SK-N-SH (cell line): Measurements from ENCODE around the gene SND1. TPM values are rescaled to one million over a fixed set of nuclear protein-coding genes. Genes with fewer than 3 reads are reported as not detected.

Experiments used
- CTCF ChIA-PET: fragments of 300-600, 350-600 bp; formaldehyde crosslinking; extraction: SDS; loops from one replicate; lab custom pipeline; 2021; lab: Yijun Ruan, JAX
- POLR2A ChIA-PET: fragments of 350-600 bp; sonication (Branson Sonifier 250); formaldehyde crosslinking; extraction: SDS; loops from one replicate; lab custom pipeline; 2020; ENCODE audit warnings: antibody characterized with exemption, inconsistent platforms; lab: Yijun Ruan, JAX
- DNase-seq: peaks from one replicate; pipeline ENCODE4 v3.0.0; 2012
- H2AFZ ChIP-seq: fragments of 200-600 bp; sonication (generic); 2 replicates; pipeline ENCODE4 v1.8.1; 2016; ENCODE audit warnings: antibody characterized with exemption, mild to moderate bottlenecking, low read depth
- H3F3A ChIP-seq: fragments of 200-600 bp; sonication (generic); replicated peaks from 2 replicates; pipeline ENCODE3; 2016; ENCODE audit warnings: antibody characterized with exemption, mild to moderate bottlenecking; ENCODE audit not compliant: insufficient read depth
- H3K27ac ChIP-seq, 2 experiments: fragments of 200-500 bp in 1 of 2; fragments of 200-600 bp in 1 of 2; sonication (Bioruptor generic) in 1 of 2; sonication (generic), shearing (Covaris generic) in 1 of 2; 2 replicates each; pipeline versions ENCODE4 v1.5.1 to v1.6.1; 2014 to 2016; ENCODE audit warnings: low read depth in 2 of 2, inconsistent platforms in 1 of 2, low read length in 1 of 2, mild to moderate bottlenecking in 1 of 2, mixed read lengths in 1 of 2
- H3K27me3 ChIP-seq: fragments of 200-600 bp; sonication (generic), shearing (Covaris generic); 2 replicates; pipeline ENCODE4 v1.6.1; 2016; ENCODE audit warnings: mixed run types; ENCODE audit not compliant: insufficient read depth
- H3K36me3 ChIP-seq, 2 experiments: fragments of 200-500 bp in 1 of 2; fragments of 200-600 bp in 1 of 2; sonication (Bioruptor generic) in 1 of 2; sonication (generic) in 1 of 2; replicated peaks in 1 of 2; 2 replicates each; pipeline versions ENCODE3 to v1.5.1; 2014 to 2016; ENCODE audit warnings: low read length in 1 of 2, mild to moderate bottlenecking in 1 of 2; ENCODE audit not compliant: insufficient read depth in 2 of 2, control insufficient read depth in 1 of 2
- H3K4me1 ChIP-seq, 2 experiments: fragments of 200-500 bp in 1 of 2; fragments of 200-600 bp in 1 of 2; sonication (Bioruptor generic) in 1 of 2; sonication (generic), shearing (Covaris generic) in 1 of 2; 2 replicates each; pipeline versions ENCODE4 v1.5.1 to v1.6.1; 2014 to 2016; ENCODE audit warnings: low read depth in 1 of 2, low read length in 1 of 2, mixed run types in 1 of 2; ENCODE audit not compliant: insufficient read depth in 2 of 2, control insufficient read depth in 1 of 2
- H3K4me2 ChIP-seq: fragments of 200-600 bp; sonication (generic), shearing (Covaris generic); 2 replicates; pipeline ENCODE4 v1.6.1; 2017; ENCODE audit warnings: mixed run types
- H3K4me3 ChIP-seq, 2 experiments: fragments of 200-500 bp in 1 of 2; fragments of 200-600 bp in 1 of 2; sonication (Bioruptor generic) in 1 of 2; sonication (generic), shearing (Covaris generic) in 1 of 2; 2 replicates each; pipeline versions ENCODE4 v1.5.1 to v1.8.1; 2014 to 2016; ENCODE audit warnings: low read depth in 2 of 2, inconsistent platforms in 1 of 2, low read length in 1 of 2, mild to moderate bottlenecking in 1 of 2, mixed read lengths in 1 of 2, moderate library complexity in 1 of 2
- H3K79me2 ChIP-seq: fragments of 200-600 bp; sonication (generic); 2 replicates; pipeline ENCODE4 v1.8.1; 2017; ENCODE audit warnings: mild to moderate bottlenecking; ENCODE audit not compliant: insufficient read depth
- H3K9ac ChIP-seq: fragments of 200-600 bp; sonication (generic); 2 replicates; pipeline ENCODE4 v1.6.1; 2017; ENCODE audit warnings: mixed run types
- H3K9me2 ChIP-seq: fragments of 200-600 bp; sonication (generic); 2 replicates; pipeline ENCODE4 v1.6.1; 2017; ENCODE audit warnings: mixed run types
- H3K9me3 ChIP-seq: fragments of 200-600 bp; sonication (generic); 2 replicates; pipeline ENCODE4 v1.6.1; 2017; ENCODE audit warnings: mixed run types, mild to moderate bottlenecking, moderate library complexity
- H4K20me1 ChIP-seq: fragments of 200-600 bp; sonication (generic); 2 replicates; pipeline ENCODE4 v1.6.1; 2017; ENCODE audit warnings: mild to moderate bottlenecking, mixed run types; ENCODE audit not compliant: insufficient read depth
- ELF1 ChIP-seq: IDR thresholded peaks from 2 replicates; pipeline ENCODE4 v1.4.0; 2012
- EP300 ChIP-seq, 2 experiments: IDR thresholded peaks; 2 replicates each; pipeline versions ENCODE4 v1.4.0 to v1.6.1; 2012; ENCODE audit warnings: borderline replicate concordance in 1 of 2, low read depth in 1 of 2, low read length in 1 of 2
- FOXJ3 ChIP-seq: sonication (generic); formaldehyde crosslinking; IDR thresholded peaks from 2 replicates; pipeline ENCODE4 v1.5.1; 2020; ENCODE audit warnings: mild to moderate bottlenecking, missing genetic modification reagents
- GABPA ChIP-seq: IDR thresholded peaks from 2 replicates; pipeline ENCODE4 v1.4.0; 2012; ENCODE audit warnings: low read depth, mild to moderate bottlenecking
- IRF3 ChIP-seq: fragments of 150-350 bp; IDR thresholded peaks from 2 replicates; pipeline ENCODE4 v1.6.1; 2016; ENCODE audit warnings: mild to moderate bottlenecking, low read depth, low read length
- MAX ChIP-seq: IDR thresholded peaks from 2 replicates; pipeline ENCODE4 v1.4.0; 2012; ENCODE audit warnings: low read depth
- MXI1 ChIP-seq: IDR thresholded peaks from 2 replicates; pipeline ENCODE4 v1.6.1; 2012; ENCODE audit warnings: mild to moderate bottlenecking, low read depth, low read length, improper control_type of control experiment
- POLR2AphosphoS5 ChIP-seq: IDR thresholded peaks from 2 replicates; pipeline ENCODE4 v1.6.1; 2012; ENCODE audit warnings: low read depth, low read length
- REST ChIP-seq: IDR thresholded peaks from 2 replicates; pipeline ENCODE4 v1.6.1; 2012; ENCODE audit warnings: mild to moderate bottlenecking, low read depth, low read length, moderate library complexity
- RFX5 ChIP-seq: IDR thresholded peaks from 2 replicates; pipeline ENCODE4 v1.6.1; 2012; ENCODE audit warnings: mild to moderate bottlenecking, improper control_type of control experiment, low read length
- TCF12 ChIP-seq: IDR thresholded peaks from 2 replicates; pipeline ENCODE4 v1.4.0; 2012
- WGBS: methylation state at CpG from one replicate; pipeline ENCODE4 v1.1.6; 2017; ENCODE audit warnings: low lambda C conversion rate; 5-methylcytosine and 5-hydroxymethylcytosine counted together
- polyA plus RNA-seq, 3 experiments: library from polyadenylated mRNA; depleted of rRNA; stranded (reverse); fragments of >200 nt; gene quantifications; 2 replicates each; pipeline ENCODE4 v1.2.3, GENCODE V29; 2012
- TF ChIP-seq, protein P1 (sequence below): IDR thresholded peaks from 2 replicates; pipeline ENCODE4 v1.4.0; 2012; ENCODE audit warnings: low read depth, borderline replicate concordance
- TF ChIP-seq, protein P2 (sequence below): fragments of 150-350 bp; IDR thresholded peaks from 2 replicates; pipeline ENCODE4 v1.6.1; 2017; ENCODE audit warnings: antibody characterized with exemption, low read length, low read depth, borderline replicate concordance

The SND1 gene
- polyA plus RNA-seq, 1 of the 3 experiments (the other 2 are of a cell fraction) = 165 TPM

- H3K4me3 ChIP-seq = no peak overlapping the region
- CTCF ChIA-PET = interaction anchor here (1.2 to 1.7 kb wide), 6 partner anchors 8 to 53 kb away, joined by 3 to 13 read pairs (median 4); no protein-coding TSS in a partner anchor
- POLR2A ChIA-PET = no interaction called here
- no peak overlapping the region for H2AFZ ChIP-seq
- H3K36me3 ChIP-seq = peaks cover 35 to 54% of the 10 kb centered on the region in 2 experiments
- H3K27me3 ChIP-seq = no peaks in the 10 kb centered on the region
- H3K79me2 ChIP-seq = peaks cover 64% of the 10 kb centered on the region
- H3F3A ChIP-seq = no peaks in the 10 kb centered on the region
- H3K9me2 ChIP-seq = no peaks in the 10 kb centered on the region
- no peak overlapping the region for H3K4me2 ChIP-seq
- no peak overlapping the region for H3K27ac ChIP-seq
- no peak overlapping the region for H3K9ac ChIP-seq
- no peak for TF ChIP-seq TCF12
- TF ChIP-seq RFX5 = no peak
- TF ChIP-seq, protein P1, sequence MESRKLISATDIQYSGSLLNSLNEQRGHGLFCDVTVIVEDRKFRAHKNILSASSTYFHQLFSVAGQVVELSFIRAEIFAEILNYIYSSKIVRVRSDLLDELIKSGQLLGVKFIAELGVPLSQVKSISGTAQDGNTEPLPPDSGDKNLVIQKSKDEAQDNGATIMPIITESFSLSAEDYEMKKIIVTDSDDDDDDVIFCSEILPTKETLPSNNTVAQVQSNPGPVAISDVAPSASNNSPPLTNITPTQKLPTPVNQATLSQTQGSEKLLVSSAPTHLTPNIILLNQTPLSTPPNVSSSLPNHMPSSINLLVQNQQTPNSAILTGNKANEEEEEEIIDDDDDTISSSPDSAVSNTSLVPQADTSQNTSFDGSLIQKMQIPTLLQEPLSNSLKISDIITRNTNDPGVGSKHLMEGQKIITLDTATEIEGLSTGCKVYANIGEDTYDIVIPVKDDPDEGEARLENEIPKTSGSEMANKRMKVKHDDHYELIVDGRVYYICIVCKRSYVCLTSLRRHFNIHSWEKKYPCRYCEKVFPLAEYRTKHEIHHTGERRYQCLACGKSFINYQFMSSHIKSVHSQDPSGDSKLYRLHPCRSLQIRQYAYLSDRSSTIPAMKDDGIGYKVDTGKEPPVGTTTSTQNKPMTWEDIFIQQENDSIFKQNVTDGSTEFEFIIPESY = no peak
- no peak for TF ChIP-seq ELF1
- no peak for TF ChIP-seq MAX
- TF ChIP-seq, protein P2, sequence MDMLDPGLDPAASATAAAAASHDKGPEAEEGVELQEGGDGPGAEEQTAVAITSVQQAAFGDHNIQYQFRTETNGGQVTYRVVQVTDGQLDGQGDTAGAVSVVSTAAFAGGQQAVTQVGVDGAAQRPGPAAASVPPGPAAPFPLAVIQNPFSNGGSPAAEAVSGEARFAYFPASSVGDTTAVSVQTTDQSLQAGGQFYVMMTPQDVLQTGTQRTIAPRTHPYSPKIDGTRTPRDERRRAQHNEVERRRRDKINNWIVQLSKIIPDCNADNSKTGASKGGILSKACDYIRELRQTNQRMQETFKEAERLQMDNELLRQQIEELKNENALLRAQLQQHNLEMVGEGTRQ = no peak
- TF ChIP-seq MXI1 = no peak
- TF ChIP-seq FOXJ3 = no peak
- no peak for TF ChIP-seq IRF3
- TF ChIP-seq EP300 (IDR thresholded peaks at IDR 0.05; ENCODE audit: borderline replicate concordance in 1 of 2, low read depth in 1 of 2, low read length in 1 of 2) = no peak
- no peak for TF ChIP-seq GABPA
- no peak for TF ChIP-seq REST
- no peak for TF ChIP-seq POLR2AphosphoS5
- WGBS = 93% methylated on average over 2 of the region's 2 CpGs
- no peaks in the 10 kb centered on the region for H3K9me3 ChIP-seq
- DNase-seq = no peak
- H3K4me1 ChIP-seq = peaks cover 1 to 37% of the 10 kb centered on the region in 2 experiments; a peak in 3 of 4 replicates
- H4K20me1 ChIP-seq = peaks cover 39% of the 10 kb centered on the region
Observed at GRCh38 chr7:127738859-127739258, 86.9 kb downstream of the SND1 start.
